GM21423 (cell line): Measurements from ENCODE around the gene FAAH2.
"Not testable (repeated sequence)": the region's sequence is repeated elsewhere in the genome, so short reads cannot be mapped to it uniquely, and the experiment has no call there.

Experiments used
- ATAC-seq: cut with Tn5 transposase; IDR thresholded peaks from one replicate; pipeline ENCODE4 v1.9.1; 2021; ENCODE audit warnings: mild to moderate bottlenecking, moderate library complexity; ENCODE audit not compliant: unreplicated experiment

FAAH2 gene

GRCh38 chrX:57286507-57287251 lies at the start of gene FAAH2:
TSS of gene FAAH2 (plus strand) at chrX:57286706. CDS start at chrX:57286826, 120 bp downstream.
- ATAC-seq: peak; percentile 93

- ATAC-seq: no peak
Observed at GRCh38 chrX:57241967-57242366, 44.5 kb upstream of the FAAH2 start.

DNA sequence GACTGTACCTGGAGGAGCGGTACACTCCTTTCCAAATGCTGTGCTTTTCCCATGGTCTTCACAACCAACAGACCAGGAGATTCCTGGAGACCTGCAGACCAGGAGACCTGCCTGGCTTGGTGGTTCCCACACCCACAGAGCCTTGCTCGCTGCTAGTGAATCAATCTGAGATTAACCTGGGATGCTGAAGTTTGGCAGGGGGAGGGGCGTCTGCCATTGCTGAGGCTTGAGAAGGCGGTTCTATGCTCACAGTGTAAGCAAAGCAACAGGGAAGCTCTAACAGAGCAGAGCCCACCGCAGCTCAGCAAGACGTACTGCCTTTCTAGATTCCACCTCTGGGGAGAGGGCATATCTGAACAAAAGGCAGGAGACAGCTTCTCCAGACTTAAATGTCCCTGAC lies 34.5 kb upstream of the FAAH2 start:
- ATAC-seq: no peak

GRCh38 chrX:57265126-57265525 lies 21.4 kb upstream of the FAAH2 start:
- ATAC-seq: no peak

GRCh38 chrX:57266275-57266674 lies 20.2 kb upstream of the FAAH2 start:
- no peak for ATAC-seq

DNA sequence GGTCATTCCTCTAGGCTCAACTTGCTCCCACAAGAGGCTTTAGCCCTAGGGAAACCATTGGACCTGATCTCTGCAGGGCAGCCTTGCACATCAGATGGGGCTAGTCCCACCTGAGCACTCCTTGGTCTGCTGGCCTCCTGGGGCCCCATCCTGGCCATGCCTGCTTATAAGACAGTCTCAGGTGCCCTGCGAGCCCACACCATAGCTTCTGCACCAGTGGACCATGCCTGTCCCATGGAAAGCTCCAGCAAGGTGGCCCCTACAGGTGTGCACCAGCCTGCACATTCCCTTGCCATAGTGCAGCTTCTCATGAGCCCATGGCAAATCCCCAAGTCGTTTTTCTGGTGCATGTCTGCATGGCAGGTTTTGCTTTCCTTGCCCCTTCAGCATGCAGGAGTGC lies 19.6 kb upstream of the FAAH2 start:
- ATAC-seq: no peak

DNA sequence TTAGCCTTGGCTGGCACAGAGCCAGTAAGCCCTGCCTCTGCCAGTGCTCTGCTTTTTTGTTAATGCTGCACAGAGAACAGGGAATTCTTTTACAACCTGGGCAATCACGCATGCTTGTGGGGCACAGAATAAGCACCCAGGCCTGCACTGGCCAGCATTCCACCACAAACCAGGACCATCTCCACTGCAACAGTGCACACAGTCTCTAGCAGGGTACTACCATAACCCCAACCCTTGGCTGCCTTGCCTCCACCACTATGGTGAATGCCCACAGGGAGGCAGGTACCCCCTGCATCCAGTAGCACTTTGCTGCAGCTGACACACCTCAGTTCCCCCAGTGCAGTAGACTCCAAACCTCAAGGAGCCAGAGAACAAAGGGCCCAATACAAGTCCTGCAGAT lies 19.2 kb upstream of the FAAH2 start:
- ATAC-seq: no peak

DNA sequence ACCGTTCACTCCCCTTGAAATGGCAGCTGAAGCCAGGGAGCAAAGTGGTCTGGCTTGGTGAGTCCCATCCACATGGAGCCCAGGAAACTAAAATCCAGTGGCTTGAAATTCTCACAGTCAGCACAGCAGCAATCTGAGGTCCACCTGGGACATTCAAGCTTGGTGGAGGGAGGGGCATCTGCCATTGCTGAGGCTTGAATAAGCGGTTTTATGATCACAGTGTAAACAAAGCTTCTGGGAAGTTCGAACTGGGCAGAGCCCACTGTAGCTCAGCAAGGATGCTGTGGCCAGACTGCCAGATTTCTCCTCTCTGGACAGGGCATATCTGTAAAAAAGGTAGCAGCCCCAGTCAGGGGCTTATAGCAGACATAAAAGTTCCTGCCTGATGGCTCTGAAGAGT lies 15.5 kb upstream of the FAAH2 start:
- no peak for ATAC-seq

- ATAC-seq: no peak
Observed at GRCh38 chrX:57282568-57282967, 3.9 kb upstream of the FAAH2 start.

DNA sequence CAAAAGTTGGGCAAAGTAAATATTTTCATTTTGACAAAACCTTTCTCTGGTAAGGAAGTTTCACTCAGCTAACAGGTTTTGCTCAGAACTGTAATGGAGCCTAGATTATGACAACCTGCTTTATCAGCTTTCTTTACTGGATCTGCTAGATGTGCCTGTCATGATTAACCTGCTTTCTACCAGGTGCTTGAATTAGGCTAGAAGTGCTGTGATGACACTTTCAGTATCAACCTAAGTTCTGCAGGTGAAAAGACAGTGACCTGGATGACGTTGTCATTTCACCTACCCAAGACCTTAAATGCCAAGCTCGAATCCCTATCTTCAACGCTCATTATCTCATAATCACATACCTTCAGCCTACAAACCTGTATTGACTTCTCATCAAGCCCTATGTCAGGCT lies 1.5 kb upstream of the FAAH2 start:
- ATAC-seq: no peak

DNA sequence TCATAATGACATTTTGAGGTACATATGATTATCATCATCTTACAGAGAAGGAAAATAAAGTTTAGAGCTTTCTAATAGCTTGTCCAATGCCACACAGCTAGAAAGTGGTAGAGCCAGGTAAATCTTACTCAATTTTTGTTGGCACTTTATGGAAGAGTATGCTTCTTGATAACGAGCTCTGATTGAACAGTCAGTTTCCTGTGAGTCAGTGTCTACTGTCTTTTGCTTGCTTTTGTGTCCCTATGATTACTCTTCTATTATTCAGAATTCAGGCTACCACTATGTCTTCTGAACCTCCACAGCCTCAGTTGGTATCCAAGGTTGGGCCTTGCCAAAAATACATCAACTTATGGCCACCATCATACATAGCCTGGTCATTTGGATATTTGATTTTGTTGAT lies 2.6 kb downstream of the FAAH2 start:
- no peak for ATAC-seq

DNA sequence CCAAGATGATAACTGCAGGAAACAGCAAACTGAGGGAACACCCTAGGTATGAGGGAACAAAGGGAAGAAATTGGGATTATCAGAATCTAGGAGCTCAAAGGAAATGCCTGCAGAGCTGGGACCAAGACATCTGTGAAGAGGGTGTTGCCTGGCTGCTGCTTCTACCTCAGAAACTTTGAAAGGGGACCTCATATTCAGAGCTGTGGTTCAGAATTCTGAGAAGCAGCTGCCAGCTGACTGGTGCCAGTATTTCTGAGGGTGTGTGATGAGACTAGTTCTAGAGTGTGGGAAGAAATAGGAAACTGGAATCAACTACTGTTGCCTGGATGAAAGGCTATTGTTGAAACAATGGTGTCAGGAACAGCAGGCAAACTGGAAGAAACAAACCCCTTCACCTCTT lies 8.5 kb downstream of the FAAH2 start:
- no peak for ATAC-seq

- not testable (repeated sequence) for ATAC-seq
Observed at GRCh38 chrX:57295679-57296078, 9.2 kb downstream of the FAAH2 start.

- no peak for ATAC-seq
Observed at GRCh38 chrX:57313583-57314215, 27.2 kb downstream of the FAAH2 start.

DNA sequence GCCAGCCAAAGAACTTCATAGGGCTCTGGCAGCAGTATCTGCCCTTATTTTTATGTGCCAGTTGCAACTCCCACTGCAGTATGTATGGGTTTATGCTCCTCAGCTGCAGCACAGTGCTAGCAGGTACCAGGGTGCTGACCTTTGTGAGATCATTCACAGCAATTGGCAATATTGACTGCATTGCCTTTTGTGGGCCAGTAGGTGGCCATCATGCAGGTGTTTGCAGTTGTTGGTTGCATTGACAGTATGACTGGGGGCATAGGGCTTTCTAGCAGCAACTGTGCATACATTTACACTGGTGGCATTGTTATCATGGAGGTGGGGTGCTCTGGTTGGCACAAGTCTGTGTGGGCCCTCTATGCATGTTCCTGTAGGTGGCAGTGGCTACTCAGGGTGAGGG lies 42.5 kb downstream of the FAAH2 start:
- ATAC-seq: no peak

GRCh38 chrX:57335790-57336189 lies 49.3 kb downstream of the FAAH2 start:
- ATAC-seq: not testable (repeated sequence)

GRCh38 chrX:57353472-57354132 lies 67.1 kb downstream of the FAAH2 start:
- ATAC-seq: no peak

GRCh38 chrX:57364145-57364544 lies 77.6 kb downstream of the FAAH2 start:
- ATAC-seq: no peak

GRCh38 chrX:57366430-57366829 lies 79.9 kb downstream of the FAAH2 start:
- ATAC-seq: no peak

GRCh38 chrX:57367649-57368048 lies 81.1 kb downstream of the FAAH2 start:
- ATAC-seq: no peak

DNA sequence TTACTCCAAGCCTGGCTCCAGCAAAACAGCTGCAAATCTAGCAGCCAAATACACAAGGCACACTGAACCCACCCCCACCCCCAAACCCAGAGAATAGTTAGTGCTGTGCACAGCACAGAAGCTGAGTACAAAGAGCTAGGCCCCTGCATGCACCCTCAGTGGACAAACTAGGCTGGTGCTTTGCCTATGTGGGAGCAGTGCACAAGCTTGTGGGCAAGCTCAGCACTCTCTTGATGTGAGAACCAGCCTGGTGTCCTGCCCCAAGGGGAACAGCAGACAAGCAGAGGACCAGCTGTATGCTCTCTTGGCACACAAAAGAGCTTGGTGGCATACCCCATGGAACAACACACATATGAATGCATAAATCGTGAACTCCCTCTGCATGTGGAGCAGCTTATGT lies 81.7 kb downstream of the FAAH2 start:
- ATAC-seq: no peak

DNA sequence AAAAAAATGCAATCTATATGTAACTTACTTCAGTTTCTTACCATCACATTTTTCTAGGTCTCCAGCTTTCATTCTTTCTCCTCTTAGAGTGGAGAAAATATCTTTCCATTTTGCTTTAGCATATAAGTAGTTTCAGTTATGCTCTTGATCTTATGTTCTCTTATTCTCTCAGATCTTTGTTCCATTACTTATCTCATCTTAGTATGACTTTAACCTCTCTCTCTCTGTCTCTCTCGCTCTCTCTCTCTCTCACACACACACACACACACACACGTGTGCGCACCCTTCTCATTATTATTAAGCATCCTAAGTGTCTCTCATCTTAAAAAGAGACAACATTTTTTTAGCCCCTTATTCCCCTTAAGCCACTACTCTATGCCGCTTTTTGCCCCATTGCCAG lies 92.8 kb downstream of the FAAH2 start:
- ATAC-seq: no peak
